Spleen (tissue), 7 donors: ENCODE data around the gene BLMH.

ENCODE experiments used
- CTCF ChIP-seq, 11 experiments: fragments of 200-600 bp in 7 of 11; fragments of 450-650 bp in 4 of 11; sonication (generic) in 4 of 11; IDR thresholded peaks in 8 of 11; conservative IDR thresholded peaks in 3 of 11; 1 replicate in 7 of 11; 2 replicates in 4 of 11; pipeline versions ENCODE4 v1.4.0 to v1.8.0; 2016 to 2021; ENCODE audit warnings: antibody characterized with exemption in 11 of 11, inconsistent platforms in 4 of 11, mild to moderate bottlenecking in 1 of 11
- POLR2A ChIP-seq, 3 donors: fragments of 450-650 bp; IDR thresholded peaks; one replicate each; pipeline ENCODE4 v1.5.1; 2017; ENCODE audit warnings: antibody characterized with exemption in 3 of 3, mild to moderate bottlenecking in 1 of 3
- POLR2AphosphoS5 ChIP-seq, 3 donors: sonication (generic); formaldehyde crosslinking; IDR thresholded peaks; one replicate each; pipeline ENCODE4 v1.5.1; 2017; ENCODE audit warnings: antibody characterized with exemption in 3 of 3
- donor health status: DM: no; HTN: no; CAD: no; lungs with moderate emphysema.
- donor health status: DM: no; HTN: no; CAD: no.
- donor health status: DM: no; HTN: no; CAD: no.

- TF ChIP-seq POLR2AphosphoS5 (IDR thresholded peaks at IDR 0.05) (no peak), CTCF (IDR thresholded peaks at IDR 0.05 in 8 of 11, conservative IDR thresholded peaks at IDR 0.05 in 3 of 11) (no peak), POLR2A (IDR thresholded peaks at IDR 0.05) (no peak)
Measured at GRCh38 chr17:30297715-30298114, 6.0 kb upstream of the BLMH start.
